ENCODE data around the gene GAS1.

GAS1 gene

DNA sequence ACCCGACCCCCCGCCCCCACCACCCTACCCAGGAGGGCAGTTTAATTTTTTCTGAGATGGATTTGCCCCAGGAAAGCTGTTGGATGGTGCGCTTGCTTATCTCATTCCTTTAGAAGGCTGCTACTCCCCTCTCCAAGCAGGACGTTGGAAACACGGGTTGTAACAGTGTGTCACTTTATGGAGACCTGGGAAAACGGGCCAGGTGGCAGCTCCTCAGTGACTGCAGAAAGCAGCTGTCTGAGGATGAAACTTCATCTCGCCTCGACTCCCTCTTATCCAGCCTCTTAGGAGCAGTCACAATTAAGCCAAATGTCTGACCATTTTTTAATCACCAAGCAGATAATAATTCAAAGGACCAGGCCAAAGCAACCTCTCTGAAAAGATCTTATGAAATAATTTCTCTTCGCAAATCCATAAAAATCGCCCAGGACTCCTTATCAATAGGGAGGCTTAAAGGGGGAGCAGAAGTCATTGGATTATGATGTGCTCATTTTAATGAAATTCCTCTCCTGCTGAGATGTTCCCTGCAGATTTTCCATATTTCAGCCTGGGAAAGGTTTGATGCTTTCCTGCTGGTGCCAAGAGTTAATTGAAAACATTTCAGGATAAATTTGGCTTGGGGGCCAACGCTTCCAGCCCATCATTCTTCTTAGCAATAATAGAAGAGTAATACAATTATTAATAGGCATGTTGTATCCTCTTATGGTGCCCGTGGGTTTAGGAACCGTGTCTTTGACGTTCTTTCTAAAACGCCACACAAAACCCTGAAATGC lies 26.0 kb downstream of the GAS1 start:
- DNase-seq = no peak

DNA sequence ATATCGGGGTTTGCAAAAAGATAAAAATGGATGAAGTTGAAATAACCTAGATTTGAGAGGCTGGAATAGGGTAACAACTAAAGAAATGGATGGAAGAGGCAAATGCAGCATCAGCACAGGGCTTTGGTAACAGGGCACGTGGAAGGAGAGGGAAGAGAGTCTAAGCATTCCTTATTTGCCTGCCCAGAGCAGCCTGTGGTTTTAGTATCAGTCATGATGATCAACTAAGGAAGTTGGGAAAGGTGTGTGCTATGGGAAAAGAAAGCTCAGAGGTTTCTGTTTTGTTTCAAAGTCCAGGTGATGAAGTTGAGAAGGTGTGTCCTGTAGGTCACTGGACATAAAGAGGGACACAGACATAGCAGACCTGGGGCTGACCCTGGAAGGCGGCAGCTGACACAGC lies 28.8 kb downstream of the GAS1 start:
- no peak for DNase-seq

DNA sequence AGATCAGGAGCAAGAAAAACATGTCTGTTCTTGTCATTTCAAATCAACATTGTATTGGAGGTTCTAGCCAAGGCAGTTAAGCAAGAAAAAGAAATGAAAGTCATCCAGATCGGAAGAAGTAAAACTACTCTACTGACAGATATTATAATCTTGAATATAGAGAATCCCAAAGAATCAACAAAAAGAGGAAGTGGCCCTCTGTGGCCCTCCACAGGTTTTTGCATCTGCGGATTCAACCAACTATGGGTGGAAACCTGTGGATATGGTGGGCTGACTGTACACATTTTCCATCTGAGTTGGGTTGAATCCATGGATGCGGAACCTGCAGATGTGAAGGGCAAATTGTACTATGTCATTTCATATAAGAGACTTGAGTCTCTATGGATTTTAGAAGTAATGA lies 35.1 kb downstream of the GAS1 start:
- DNase-seq = no peak

DNA sequence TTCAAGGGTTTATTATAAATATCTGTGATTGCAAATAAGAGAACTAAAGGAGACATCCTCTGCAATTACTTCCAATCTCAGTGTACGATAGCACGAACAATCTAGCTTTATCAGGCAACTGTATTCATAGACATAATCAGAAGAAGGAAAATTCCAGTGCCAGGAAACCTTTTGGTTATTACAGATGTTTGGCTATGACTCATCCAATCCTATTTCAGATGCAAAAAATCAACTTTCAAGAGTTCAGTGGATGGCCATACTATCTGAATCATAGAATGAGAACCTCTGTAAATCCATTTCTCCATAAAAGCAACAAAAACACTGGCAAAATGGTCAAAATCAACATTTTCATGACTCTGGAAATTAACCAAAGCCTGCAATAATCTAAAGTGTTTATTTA lies 37.9 kb downstream of the GAS1 start:
- no peak for DNase-seq

DNA sequence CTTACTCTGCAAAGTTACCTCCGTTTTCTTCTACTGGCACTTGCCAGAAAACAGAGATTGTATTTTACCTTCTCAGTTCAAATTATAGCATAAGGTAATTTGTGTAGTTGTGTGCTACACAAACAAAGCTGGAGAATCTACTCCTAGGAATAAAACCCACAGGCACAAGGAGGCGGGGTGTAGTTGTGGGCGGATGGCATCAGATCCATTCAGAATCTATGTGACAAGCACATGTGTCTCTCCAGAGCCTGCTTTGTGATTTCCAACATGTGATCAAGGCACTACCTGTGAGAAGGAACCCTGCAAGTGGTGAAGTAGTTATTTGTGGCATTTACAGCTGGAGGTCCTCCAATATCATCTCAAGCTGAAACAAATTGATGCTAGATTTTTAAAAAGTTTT lies 39.0 kb downstream of the GAS1 start:
- DNase-seq = no peak

DNA sequence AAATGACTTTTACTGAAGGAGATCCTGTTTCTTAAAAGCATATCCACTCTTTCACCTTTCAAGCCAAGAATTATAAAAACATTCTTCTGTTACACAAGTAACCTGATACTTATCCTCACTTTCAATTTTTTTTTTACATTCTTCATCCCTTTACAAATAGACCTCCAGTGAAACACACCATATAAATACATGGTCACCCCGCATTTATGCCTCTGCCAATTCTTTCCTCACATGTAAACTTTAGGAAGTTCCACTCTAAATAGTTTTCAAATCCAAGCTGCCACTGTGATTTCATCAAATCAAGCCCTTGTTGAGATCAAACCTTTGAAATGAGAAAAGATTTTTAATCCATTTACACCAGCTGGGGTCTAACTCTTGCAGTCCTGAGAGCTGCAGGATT lies 40.0 kb downstream of the GAS1 start:
- DNase-seq = no peak

DNA sequence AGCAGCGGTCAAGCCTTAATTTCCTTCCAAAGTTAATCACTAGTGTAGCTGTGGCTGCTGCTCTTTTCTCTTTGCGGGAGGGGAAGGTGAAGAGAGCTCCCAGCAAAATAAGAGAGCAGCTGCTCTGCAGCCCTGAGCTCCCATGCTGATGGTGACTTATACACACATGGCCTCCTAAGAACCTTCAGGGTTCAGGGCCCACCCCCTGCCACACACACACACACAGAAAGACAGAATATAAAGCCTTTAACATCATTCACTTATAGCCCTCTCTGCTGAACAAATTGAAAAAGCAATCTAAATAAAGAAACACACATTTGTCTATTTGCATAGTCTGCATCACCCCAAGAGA lies 43.6 kb downstream of the GAS1 start:
- DNase-seq = no peak

DNA sequence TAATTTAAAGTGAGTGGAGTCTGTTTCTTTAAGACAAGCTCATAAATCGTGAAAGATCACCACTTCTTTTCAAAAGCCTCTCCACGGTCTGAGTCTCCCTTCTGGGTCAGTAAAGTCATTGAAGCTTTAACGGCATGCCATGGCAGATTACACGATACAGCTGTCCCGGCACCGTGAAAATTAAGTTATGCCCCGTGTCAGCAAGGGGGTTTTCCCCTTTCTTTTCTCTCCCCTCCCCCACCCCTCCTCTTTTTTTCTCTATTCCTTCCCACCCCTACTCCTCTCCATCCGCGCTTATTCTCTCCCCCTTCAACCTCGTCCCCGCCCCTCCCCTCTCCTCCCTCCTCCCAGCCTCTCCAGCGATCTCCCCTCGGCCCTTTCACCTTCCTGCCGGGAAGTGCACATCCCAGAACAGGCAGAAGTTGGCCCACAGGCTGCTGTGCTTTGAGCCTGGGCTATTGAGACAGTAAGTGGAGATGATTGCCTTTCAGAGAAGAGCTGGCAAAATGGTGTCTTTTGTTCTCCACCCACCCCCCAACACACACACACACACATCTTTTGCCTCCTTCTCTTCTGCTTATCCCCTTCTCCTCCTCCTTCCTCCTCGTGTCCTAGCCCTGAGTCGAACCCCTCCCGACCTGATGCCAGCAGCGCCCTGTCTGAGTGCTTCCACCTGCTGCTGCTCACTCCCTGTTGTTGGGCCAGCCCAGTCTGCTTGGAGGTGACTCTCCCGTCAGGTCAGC lies 44.1 kb downstream of the GAS1 start:
- DNase-seq = no peak

DNA sequence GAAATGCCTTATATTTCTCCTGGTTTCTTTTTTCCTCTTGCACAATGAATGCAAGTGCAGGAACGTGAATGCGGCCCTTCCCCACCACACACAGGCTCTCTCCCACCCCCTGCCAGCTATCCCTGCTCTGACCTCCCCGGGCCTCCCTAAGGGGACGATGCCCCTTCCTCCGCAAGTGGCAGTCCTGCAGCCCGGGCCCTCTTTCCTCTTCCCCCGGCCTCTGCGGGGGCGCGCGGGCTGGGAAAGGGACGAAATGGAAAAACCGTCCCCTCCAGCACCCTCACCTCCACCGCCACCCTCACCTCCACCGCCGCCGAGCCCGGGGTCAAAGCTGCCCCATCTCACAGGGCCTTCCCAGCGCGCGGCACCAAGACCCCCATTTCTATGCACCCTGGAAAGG lies 44.7 kb downstream of the GAS1 start:
- DNase-seq = no peak

DNA sequence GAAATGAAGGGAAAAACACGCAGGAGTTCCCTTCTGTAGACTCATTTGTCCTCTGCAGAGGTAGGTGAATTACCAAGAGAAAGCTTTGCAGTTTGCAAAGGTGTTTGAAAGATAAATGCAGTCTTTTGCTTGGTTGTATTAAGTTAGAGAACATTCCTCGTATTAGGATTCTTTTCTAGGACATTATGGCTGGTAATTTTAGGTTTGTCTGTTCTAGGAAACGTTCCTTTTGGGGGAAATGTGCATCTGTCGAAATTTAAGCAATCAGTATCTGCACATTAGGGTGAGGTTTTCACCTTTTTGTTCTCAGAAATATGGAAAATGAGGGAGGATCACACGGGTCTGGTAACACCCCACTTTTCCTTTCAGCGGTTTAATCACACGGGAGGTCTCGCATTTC lies 45.1 kb downstream of the GAS1 start:
- no peak for DNase-seq

DNA sequence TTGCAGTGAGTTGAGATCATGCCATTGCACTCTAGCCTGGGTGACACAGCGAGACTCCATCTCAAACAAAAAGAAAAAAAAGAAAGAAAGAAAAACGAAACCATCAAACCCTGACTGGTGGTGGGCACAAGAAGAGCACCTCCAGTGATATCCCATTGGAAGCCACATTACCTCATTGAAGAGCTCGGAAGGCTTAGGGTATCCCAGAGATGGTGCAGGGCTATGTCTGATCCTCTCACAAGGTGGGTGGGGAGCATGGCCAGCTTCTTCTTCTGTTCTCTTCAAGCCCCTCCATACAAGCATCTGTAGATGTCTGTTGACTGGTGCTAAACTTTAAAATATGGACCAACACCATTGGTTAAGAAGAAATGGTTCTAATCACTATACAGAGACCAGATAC lies 45.8 kb downstream of the GAS1 start:
- DNase-seq = no peak

All from hippocampal formation (tissue), 2 donors.